ENCODE measurements around the gene AAK1.
A peak's percentile ranks its signal among the peaks of the same experiment; 100 is the strongest.
"Not testable (repeated sequence)": the region's sequence is repeated elsewhere in the genome, so short reads cannot be mapped to it uniquely, and the experiment has no call there.

The AAK1 gene

DNA sequence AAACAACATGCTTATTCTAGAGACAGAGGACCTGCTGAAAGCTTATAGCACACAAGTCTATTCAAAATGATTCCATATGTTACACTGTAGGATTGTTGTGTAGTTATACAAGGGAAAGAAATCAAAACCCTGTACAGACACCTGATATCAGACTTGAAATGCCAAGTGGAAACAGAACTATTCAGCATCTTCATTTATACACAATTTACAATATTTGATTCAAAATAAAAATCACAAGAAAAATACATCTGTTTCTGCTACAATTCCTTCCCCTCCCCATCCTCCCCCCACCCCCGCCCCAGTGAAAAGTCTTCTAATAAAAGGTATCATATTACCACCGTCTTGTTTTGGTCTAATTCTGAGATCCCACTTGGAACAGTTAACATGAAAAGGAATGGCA lies 168.9 kb downstream of the AAK1 start:
- DNase-seq = no peak

DNA sequence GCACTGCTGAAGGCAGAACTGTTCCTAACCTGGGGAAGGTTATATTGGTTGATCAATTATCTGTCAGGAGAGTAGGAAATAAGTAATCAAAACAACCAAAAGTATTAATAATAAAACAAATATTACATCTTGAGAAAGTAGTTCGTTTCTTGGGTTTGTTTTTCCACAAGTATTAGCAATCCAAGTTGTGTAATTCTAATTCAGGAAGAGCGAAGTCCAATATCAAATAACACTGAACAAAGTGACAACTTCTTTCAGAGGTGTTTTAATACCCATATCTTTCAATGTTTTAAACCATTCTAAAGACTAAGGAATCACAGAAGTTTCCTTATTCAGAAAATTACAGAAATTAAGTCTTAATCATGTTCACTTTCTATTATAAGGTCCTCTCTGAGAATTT lies 171.7 kb downstream of the AAK1 start:
- no peak for DNase-seq

DNA sequence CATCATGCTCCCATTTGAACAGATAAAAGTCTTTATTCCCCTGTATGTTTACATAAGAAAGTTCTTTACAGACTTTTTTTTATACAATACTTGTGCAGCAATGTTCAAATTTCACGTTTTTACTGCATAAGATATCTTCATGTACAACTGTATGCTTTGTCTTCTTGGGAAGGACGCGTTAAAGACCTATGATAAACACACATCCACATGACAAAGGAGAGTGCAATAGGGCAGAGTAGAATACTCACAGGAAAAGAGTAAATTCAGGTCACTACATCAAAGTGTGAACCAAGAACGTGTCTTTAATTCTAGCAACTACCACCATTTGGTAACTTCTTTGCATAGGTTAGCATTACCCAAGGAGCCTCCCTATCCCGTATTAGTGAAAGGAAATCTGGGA lies 172.6 kb downstream of the AAK1 start:
- DNase-seq = no peak

DNA sequence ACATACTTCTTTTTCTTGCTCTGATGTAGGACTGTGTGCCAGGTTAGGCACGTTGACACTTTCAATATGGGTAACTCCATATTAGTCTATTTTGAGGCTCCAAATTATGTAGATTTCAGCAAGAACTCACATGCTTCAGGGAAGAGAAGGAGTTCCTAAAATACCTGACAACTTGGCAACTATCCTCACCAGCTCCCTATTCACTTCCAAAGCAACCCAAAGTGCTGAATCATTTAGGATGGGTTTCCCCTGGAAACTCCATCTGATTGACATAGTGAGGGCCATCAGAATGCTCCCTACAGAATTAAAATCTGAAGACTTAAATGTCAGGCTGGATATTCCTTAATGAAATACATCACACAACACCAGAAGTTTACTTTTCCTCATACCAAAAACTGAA lies 173.8 kb downstream of the AAK1 start:
- no peak for DNase-seq

DNA sequence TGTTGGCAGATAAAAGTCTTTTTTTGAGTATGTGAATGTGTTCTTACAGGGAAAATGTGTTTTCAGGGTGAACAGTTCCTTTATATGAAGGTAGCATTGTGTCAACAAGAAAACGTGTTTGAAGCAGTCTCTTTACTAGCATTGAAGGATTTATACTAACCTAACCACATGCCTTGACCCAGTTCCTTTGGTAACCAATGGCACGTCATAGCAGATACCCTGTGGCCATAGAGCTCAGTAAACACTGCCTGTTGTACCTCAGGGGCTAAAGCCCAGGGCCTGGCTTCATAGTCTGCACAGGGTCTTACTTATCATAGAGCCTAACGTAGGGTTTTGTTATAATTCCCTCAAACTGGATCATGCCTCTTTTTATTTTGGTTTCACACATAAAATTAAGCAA lies 174.2 kb downstream of the AAK1 start:
- no peak for DNase-seq

DNA sequence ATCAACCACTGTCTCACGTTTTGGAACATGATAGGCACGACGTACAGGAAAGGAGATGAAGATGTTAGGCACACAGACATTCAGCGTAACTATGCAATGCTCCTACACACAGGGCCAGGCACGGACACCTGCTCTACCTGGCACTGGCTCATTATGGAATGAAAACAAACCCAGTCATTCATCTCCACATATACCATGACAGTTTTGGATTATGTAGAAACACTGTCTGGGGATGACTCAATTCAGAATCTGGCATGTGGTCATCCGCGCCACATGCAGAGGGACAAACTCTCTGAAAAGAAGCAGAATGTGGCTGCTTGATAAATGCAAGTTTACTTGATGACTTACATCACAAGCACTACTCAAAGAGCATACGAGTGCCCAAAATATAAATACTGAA lies 176.8 kb downstream of the AAK1 start:
- DNase-seq = no peak

DNA sequence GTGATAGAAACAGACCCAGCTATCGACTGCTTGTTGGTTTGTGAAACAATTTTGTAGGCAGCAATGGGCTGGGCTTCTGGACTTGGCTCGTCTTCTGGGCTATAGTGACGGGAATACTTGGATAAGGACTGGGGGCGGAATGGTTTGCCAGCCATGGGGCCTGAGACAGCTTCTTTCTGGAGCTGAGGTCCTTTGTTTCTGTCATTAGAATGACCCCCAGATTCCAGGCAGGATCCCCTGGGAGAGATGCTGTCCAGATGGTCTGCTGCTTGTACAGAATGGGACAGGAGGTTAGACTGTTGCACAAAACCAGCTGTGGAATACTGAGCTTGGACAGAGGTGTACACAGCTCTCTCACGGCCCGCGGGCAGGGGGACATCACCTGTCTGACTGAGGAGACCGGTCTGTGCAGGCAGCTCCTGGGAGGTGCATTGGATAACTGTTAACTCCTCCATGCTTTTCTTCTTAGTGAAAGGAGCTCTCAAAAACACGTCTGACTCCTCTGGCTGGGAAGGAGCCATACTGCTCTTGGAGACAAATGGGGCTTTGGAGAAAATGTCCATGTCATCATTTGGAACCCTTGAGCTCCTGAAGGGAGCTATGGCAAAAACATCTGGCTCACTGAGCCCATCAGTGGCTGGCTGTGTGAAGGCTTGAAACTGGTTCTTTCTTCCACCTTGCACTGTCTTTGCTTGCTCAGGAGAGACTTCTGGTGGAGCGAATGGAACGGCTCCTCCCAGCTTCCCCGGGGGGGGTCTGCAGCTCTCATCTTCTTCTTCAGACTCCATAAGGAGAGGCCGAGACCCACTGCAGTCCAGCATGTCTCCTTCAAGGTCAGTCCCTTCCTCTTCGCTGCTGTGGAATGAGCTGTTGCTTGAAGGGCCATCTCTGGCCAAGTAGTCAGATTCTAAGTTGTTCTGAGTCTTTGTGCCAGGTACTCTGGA lies 177.8 kb downstream of the AAK1 start:
- no peak for DNase-seq

DNA sequence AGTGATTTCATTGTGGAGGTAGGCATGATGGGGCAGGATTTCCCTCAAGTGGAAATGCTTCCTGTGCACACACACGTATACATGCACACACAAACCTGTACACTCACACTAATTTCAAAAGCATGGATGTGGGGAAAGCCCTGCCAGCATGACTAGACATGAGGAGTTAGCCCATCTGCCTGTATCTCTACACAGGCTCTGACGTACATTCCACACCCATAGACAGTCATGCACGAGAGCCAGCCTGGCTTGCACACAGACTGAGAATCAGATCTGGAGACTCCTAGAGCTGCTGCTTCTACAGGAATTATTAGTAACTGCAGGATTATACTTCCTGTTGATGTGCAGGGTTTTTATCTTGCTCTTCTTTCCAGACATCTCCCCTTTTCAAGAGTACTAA lies 179.0 kb downstream of the AAK1 start:
- DNase-seq = no peak

DNA sequence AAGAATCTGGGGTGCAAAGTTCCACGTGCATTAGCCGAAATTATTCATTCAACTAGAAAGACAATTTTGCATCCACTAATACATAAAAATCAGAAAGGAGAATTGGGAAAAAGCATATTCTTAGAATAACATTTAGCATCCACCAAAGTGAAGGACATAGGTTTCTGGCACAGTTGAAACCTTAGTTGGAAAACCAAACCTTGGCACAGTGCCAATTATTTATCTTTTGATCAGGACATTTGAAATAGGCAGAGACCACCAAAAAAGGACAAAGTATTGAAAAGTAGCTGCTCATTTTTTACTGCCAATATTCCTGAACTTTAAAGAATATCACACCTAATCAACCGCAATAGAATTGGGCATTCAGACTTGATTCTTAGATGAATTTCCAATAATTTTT lies 180.8 kb downstream of the AAK1 start:
- no peak for DNase-seq

DNA sequence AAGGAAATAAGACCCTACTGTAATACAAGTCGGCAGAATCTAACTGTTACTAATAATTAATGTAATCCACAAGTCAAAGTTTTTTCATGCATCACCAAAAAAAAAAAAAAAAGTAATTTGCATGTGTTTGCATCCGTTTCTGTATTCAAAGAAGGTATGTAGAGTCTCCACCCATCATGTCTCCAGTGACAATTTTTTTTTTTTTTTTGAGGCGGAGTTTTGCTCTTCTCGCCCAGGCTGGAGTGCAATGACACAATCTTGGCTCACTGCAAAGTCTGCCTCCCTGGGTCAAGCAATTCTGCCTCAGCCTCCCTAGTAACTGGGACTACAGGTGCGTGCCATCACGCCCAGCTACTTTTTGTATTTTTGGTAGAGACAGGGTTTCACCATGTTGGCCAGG lies 182.1 kb downstream of the AAK1 start:
- no peak for DNase-seq

DNA sequence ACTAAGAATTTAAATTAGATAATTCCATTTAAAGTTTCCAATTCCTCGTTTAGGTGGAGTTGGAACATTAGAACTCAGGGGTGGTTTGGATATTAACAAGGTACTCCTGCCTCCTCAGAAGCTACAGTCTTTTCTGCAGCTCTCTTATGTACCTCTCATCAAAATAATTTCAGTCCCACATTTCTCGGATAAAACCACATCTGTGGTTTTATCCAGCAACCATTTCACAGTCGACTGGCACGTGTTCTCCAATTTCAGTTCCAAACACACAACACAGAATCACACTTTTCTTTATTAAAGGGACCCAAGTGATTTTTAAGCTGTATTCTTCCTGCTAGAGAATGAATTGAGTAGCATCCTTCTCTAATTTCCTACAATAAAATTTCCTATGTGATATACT lies 183.6 kb downstream of the AAK1 start:
- DNase-seq = no peak

DNA sequence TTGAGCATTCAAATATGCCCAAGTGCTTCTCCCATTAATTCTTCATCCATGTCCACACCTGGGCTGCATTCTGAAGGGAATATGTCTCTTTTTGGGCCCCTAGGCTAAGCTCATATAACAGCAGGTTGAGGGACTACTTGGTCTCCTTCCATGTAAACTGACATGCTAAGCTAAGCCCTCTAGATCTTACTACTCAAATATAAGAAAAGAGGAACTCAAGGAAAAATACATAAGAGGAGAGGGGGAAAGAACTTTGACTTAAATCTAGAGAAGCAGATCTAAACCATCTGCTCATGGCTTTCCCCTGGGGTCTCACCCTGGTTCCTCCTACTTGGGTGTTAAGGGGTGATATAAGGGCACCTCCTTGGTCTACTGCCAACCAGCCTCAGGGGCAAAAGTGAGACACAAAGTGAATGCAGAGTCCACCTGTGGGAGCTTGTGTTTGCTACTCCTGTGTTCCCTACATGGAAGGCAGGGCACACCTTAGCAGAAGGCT lies 186.5 kb downstream of the AAK1 start:
- DNase-seq = no peak

DNA sequence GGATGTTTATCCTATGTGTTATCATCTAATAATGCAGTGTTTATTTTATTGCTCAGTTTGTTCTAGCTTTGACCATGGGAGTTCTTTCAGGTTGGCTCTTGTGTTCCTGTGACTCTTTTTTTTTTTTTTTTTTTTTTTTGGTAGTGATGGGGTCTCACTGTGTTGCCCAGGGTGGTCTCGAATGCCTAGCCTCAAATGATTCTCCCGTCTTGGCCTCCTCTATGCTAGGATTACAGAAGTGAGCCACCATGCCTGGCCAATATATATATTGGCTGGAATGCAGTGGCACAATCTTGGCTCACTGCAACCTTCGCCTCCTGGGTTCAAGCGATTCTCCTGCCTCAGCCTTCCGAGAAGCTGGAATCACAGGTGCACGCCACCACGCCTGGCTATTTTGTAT lies 187.4 kb downstream of the AAK1 start:
- DNase-seq = no peak

DNA sequence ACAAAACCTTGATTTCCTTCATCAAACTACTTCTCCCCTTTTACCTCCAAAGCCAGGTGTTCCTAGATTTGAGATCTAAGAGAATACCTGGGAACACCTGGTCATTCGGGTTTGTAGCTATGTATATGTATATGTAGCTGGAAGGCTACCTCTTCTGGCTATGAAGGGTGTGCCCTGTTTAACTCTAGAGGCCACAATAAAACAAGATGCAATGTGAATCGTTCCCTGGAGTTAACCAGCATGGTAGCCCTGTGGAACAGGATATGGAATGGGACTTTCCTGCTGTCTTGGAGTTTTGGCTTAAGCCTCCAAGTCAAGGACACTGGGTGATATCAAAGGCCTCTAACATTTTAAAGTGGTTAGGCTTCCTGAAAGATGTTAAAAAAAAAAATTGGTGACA lies 188.6 kb downstream of the AAK1 start:
- DNase-seq = no peak

DNA sequence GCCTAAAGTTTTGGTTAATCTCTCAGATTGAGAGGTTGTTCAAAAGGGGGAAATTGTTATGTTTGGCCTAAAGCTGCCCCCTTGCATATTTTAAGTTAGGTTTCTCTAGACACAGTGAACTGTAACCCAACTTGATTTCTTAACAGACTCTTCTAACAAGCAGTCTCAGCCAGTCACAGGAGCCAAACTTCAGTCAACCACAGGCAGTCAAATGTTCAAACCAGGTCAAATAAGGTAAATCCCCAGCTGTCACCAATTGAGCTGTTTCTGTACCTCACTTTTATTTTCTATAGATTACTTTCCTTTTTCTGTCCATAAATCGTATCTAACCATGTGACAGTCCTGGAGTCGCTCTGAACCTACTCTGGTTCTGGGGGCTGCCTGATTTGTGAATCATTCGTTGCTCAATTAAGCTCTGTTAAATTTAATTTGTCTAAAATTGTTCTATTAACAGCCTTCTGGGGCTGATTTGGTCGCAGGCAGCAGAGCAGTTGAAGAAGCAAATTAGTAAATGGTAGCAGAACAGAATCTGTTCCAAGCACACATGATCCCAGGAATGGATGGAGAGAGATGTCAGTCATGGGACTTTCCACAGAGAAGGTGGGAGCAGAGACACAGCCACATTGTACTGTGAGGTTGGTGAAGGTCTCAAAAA lies 189.9 kb downstream of the AAK1 start:
- no peak for DNase-seq

DNA sequence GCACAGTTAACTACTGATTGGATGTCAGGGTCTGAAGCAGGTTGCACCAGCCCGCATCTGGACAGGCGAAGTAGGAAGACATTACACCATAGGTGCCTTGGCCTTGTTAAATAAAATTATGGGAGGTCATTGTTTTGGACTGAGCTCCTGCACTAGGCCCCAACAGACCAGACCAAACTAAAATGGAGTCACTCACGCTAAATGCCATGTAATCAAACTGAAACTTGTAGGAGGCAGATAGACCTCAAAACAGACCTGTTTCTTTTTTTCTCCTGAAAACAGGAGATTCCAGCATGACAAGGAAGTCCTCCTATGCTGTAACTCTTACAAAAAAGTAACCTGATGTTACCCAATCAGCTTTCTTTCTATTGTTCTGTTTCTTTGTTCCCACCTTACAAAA lies 190.9 kb downstream of the AAK1 start:
- no peak for DNase-seq

DNA sequence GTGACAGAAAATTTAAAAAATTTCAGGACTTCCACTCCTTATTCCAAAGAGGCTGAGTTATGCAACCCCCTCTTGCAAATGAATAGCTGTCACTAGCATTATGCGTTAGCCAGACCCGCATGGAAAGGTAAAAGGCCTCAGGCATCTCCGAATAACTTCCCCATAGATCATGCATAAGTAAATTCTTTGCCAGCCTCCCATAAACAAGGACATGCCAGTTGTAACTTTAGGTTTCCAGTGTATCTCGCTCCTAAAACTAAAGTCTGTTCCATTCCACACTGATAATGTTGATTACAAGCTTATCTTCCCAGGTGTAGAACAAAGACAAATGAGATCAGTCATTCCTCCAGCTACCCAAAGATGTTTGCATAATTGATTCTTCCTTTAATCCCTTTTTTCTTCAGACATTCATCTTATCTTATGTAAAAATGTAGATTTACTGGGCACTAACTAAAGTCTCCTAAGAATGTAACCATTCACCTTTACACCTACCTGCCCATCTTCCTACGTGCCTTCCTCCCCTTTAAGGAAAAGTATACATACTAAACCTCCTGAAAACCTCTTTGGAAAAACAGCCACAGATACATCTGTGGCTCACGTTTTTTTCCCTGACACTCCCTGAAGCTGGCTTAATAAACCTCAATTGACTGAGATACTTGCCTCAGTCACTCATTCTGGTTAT lies 192.7 kb downstream of the AAK1 start:
- no peak for DNase-seq

DNA sequence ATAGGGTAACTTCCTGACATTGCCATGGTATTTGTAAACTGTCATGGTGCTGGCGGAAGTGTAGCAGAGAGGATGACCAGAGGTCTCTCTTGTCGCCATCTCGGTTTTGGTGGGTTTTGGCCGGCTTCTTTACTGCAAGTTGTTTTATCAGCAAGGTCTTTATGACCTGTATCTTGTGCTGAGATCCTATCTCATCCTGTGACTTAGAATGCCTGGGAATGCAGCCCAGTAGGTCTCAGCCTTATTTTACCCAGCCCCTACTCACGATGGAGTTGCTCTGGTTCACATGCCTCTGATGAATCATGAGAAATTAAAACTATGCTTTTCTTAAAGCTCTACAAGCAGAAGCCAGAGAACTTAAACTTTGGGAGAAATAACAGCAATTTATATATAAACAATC lies 193.6 kb downstream of the AAK1 start:
- no peak for DNase-seq

DNA sequence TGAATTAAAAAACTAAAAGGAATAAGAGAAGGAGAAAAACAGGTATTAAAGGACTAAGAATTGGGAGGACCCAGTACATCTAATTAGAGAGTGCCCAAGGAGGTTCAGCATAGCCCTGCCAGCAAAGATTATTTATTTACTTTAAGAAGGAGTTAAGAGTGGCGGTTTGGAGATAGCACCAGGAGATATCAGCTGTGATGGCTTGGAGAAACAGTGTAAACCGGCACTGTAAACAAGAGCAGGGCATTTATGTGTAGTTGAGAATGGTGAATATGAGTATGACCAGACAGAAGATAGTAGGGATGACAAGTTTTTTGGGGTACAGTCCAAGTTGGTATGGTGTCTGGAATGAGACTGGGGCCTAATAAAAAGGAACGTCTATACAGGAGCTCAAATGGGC lies 199.9 kb downstream of the AAK1 start:
- not testable (repeated sequence) for DNase-seq

DNA sequence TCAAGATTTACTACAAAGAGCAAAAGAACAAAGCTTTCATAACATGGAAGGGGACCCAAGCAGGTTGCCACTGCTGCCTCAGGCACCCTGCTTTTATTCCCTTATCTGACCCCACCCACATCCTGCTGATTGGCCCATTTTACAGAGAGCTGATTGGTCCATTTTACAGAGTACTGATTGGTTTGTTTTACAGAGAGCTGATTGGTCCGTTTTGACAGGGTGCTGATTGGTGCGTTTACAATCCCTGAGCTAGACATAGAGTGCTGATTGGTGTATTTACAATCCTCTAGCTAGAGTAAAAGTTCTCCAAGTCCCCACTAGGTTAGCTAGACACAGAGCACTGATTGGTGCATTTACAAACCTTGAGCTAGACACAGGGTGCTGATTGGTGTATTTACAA lies 204.0 kb downstream of the AAK1 start:
- not testable (repeated sequence) for DNase-seq

DNA sequence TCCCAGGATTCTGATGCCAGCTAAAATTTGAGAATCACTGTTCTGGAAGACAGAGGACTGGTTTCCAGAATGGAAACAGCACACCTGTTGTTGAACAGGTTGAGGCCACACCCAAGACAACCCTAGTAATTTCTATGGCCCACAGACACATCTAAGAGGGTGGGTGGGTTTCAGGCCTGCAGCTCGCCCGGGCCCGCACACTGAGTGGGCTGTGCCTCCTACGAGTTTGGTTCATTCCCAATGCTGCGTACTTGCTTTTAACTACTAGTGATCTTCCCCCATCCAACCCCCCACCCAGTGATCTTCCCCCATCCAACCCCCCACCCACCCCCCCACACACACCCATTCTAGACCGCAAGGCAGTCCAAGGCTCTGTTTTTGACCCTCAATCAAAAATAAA lies 205.0 kb downstream of the AAK1 start:
- no peak for DNase-seq

DNA sequence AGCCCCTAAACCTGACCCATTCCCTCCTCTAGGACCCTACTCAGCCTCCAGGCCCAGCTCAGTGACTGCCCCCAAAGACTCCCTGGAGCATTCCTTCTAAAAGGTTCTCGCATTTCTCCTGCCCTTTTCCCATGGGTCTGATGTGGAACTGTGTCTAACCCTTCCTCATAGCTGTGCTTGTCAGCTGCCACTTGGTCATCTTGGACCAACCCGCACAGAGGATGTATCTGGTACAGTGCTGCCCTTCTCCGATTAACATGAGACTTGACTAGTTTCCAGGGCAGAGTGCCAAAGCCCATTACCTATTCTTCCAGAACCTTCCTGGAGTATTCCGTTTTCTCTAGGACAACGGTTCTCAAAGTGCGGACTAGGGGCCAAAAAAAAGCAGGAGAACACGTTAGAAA lies 205.8 kb downstream of the AAK1 start:
- DNase-seq = no peak

DNA sequence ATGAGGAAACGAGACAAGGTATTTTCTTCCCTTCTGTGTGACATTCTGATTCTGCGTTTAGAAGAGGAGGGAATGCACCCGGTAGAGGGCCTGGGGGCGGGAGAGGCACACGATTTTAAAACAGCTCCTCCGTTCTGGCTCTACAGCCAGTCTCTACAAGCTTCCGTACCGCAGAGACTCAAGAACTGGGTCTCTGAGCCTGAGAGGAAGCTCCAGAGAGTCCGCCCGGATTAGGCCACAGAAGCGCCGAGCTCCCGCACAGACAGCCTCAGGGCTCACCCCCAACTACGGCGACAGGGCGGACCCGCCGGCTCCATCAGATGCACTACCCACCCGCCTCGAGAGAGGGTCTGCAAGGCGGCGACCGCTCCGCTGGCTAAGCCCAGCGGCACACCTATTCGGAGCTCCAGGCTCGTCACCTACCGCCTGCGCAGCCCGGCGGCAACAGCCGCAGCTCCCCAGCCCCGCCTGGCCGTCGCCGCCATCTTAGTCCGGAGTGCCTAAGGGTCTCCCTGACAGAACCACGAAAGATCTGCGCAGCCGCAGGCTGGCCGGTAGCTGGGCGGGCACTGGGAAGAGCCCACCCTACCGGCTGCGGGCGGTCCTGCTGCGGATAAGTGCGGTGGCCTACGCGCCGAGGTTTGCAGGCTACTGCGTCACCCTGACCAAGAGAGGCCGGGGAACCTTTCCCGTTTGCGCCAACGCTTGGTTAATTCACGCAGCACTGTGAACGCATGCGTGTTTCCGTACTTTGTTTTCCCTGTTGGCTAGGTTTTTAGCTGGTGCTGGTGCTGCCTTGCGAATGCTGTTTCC lies 206.4 kb downstream of the AAK1 start, which contains the start of gene NFU1:
NFU1 (minus strand) TSS at position 498 of the 813 bp plus-strand sequence; CDS start at position 485, 13 bp downstream.
- peak; percentile 87 for DNase-seq

Measured in CD4-positive, alpha-beta T cell treated with Interleukin-17A for 4 hours (primary cell).